ENCODE results near the gene CLEC4C.

DNA sequence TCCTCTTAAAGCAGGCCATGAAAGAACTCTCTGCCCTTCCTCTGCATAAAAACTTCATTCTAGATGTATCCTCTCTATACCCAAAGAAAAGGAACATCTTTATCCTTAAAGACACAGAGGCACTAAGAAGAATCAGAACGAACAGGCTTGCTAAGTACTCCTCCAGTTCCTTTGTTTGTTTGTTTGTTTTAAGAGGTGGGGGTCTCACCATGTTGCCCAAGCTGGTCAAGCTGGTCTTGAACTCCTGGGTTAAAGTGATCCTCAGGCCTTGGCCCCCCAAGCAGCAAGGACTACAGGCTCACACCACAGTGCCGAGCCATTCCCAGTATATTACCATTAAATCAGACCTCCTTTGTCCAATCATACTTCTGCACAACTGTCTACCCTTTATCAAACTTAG lies 65.6 kb downstream of the CLEC4C start:
- TF ChIP-seq, protein P1, sequence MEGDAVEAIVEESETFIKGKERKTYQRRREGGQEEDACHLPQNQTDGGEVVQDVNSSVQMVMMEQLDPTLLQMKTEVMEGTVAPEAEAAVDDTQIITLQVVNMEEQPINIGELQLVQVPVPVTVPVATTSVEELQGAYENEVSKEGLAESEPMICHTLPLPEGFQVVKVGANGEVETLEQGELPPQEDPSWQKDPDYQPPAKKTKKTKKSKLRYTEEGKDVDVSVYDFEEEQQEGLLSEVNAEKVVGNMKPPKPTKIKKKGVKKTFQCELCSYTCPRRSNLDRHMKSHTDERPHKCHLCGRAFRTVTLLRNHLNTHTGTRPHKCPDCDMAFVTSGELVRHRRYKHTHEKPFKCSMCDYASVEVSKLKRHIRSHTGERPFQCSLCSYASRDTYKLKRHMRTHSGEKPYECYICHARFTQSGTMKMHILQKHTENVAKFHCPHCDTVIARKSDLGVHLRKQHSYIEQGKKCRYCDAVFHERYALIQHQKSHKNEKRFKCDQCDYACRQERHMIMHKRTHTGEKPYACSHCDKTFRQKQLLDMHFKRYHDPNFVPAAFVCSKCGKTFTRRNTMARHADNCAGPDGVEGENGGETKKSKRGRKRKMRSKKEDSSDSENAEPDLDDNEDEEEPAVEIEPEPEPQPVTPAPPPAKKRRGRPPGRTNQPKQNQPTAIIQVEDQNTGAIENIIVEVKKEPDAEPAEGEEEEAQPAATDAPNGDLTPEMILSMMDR (IDR thresholded peaks at IDR 0.05) = no peak
- TF ChIP-seq POLR2AphosphoS5 (IDR thresholded peaks at IDR 0.05) = no peak
- no peak for TF ChIP-seq POLR2A (IDR thresholded peaks at IDR 0.05)

Data from breast epithelium (tissue), 3 donors.